ENCODE measurements around the gene OR5B21. TPM values are rescaled to one million over a fixed set of nuclear protein-coding genes. Genes with fewer than 3 reads are reported as not detected.
A peak's percentile ranks its signal among the peaks of the same experiment; 100 is the strongest.

Gene OR5B21
- total RNA-seq, 2 donors from 2014 or later, result 0.66 to 0.74 TPM

GRCh38 chr11:58503361-58503856, 4.5 kb downstream of the OR5B21 start:
- no peak for ATAC-seq
- no peak for DNase-seq (ENCODE audit: low spot score in 2 of 2)
- H3K36me3 Mint-ChIP-seq, result peaks cover 10 to 12% of the 10 kb centered on the region in 2 donors

GRCh38 chr11:58502004-58502403, 5.9 kb downstream of the OR5B21 start:
- ATAC-seq (no peak), DNase-seq (ENCODE audit: low spot score in 2 of 2) (no peak)
- Mint-ChIP-seq H3K36me3 (peaks cover under 1 to 2% of the 10 kb centered on the region in 2 donors), H3K27ac (no peak overlapping the region), H3K9me3 (no peaks in the 10 kb centered on the region)

More at GRCh38 chr11:58503361-58503856, 4.5 kb downstream of the OR5B21 start:
- Mint-ChIP-seq H3K9me3 (peaks cover 0 to 5% of the 10 kb centered on the region in 2 donors), H3K27ac (no peak overlapping the region)

- ATAC-seq (peak in 1 of 2 donors; percentile 40), DNase-seq (ENCODE audit: low spot score in 2 of 2) (no peak)
- no peak overlapping the region for H3K27ac Mint-ChIP-seq
- no peaks in the 10 kb centered on the region for H3K9me3 Mint-ChIP-seq
- H3K36me3 Mint-ChIP-seq, result no peaks in the 10 kb centered on the region
Observed at GRCh38 chr11:58498464-58498863, 9.4 kb downstream of the OR5B21 start.

GRCh38 chr11:58497951-58498350, 10.0 kb downstream of the OR5B21 start:
- ATAC-seq, result no peak
- DNase-seq (ENCODE audit: low spot score in 2 of 2), result no peak
- no peak overlapping the region for H3K27ac Mint-ChIP-seq
- H3K9me3 Mint-ChIP-seq, result no peaks in the 10 kb centered on the region
- H3K36me3 Mint-ChIP-seq, result no peaks in the 10 kb centered on the region

- ATAC-seq (no peak), DNase-seq (ENCODE audit: low spot score in 2 of 2) (no peak)
- Mint-ChIP-seq H3K36me3 (no peaks in the 10 kb centered on the region), H3K9me3 (no peaks in the 10 kb centered on the region), H3K27ac (no peak overlapping the region)
Observed at GRCh38 chr11:58495906-58496305, 12.0 kb downstream of the OR5B21 start.

GRCh38 chr11:58494101-58494500, 13.8 kb downstream of the OR5B21 start:
- no peak for DNase-seq (ENCODE audit: low spot score in 2 of 2)

GRCh38 chr11:58493676-58494075, 14.2 kb downstream of the OR5B21 start:
- no peak for DNase-seq (ENCODE audit: low spot score in 2 of 2)
- ATAC-seq, result no peak
- Mint-ChIP-seq H3K36me3 (no peaks in the 10 kb centered on the region), H3K9me3 (no peaks in the 10 kb centered on the region), H3K27ac (no peak overlapping the region)

More at GRCh38 chr11:58494101-58494500, 13.8 kb downstream of the OR5B21 start:
- no peaks in the 10 kb centered on the region for H3K36me3 Mint-ChIP-seq
- H3K27ac Mint-ChIP-seq, result no peak overlapping the region
- no peak for ATAC-seq
- no peaks in the 10 kb centered on the region for H3K9me3 Mint-ChIP-seq

- DNase-seq (ENCODE audit: low spot score in 2 of 2) (no peak), ATAC-seq (no peak)
- H3K36me3 Mint-ChIP-seq, result no peaks in the 10 kb centered on the region
- peaks cover 0 to 4% of the 10 kb centered on the region in 2 donors for H3K9me3 Mint-ChIP-seq
- H3K27ac Mint-ChIP-seq, result no peak overlapping the region
Observed at GRCh38 chr11:58490827-58491226, 17.1 kb downstream of the OR5B21 start.

- DNase-seq (ENCODE audit: low spot score in 2 of 2) (no peak), ATAC-seq (no peak)
- H3K36me3 Mint-ChIP-seq, result no peaks in the 10 kb centered on the region
- peaks cover 0 to 4% of the 10 kb centered on the region in 2 donors for H3K9me3 Mint-ChIP-seq
- no peak overlapping the region for H3K27ac Mint-ChIP-seq
Observed at GRCh38 chr11:58487170-58487569, 20.7 kb downstream of the OR5B21 start.

GRCh38 chr11:58485961-58486360, 21.9 kb downstream of the OR5B21 start:
- no peak for ATAC-seq

GRCh38 chr11:58471892-58472291, 36.0 kb downstream of the OR5B21 start:
- no peak for ATAC-seq
- Mint-ChIP-seq H3K9me3 (peaks cover 16 to 22% of the 10 kb centered on the region in 2 donors), H3K36me3 (peaks cover 11 to 29% of the 10 kb centered on the region in 2 donors), H3K27ac (no peak overlapping the region)
- DNase-seq (ENCODE audit: low spot score in 2 of 2), result no peak

More at GRCh38 chr11:58485961-58486360, 21.9 kb downstream of the OR5B21 start:
- Mint-ChIP-seq H3K36me3 (no peaks in the 10 kb centered on the region), H3K9me3 (peaks cover 0 to 4% of the 10 kb centered on the region in 2 donors), H3K27ac (no peak overlapping the region)
- DNase-seq (ENCODE audit: low spot score in 2 of 2), result no peak

- Mint-ChIP-seq H3K27ac (no peak overlapping the region), H3K9me3 (peaks cover 5 to 11% of the 10 kb centered on the region in 2 donors), H3K36me3 (peaks cover 0 to 15% of the 10 kb centered on the region in 2 donors)
- ATAC-seq (no peak), DNase-seq (ENCODE audit: low spot score in 2 of 2) (no peak)
Observed at GRCh38 chr11:58466293-58466692, 41.6 kb downstream of the OR5B21 start.

- ATAC-seq, result no peak
- DNase-seq (ENCODE audit: low spot score in 2 of 2), result no peak
- Mint-ChIP-seq H3K36me3 (peaks cover 0 to 12% of the 10 kb centered on the region in 2 donors), H3K27ac (no peak overlapping the region), H3K9me3 (peaks cover 5 to 8% of the 10 kb centered on the region in 2 donors)
Observed at GRCh38 chr11:58465690-58466089, 42.2 kb downstream of the OR5B21 start.

Other genes with a start within 250 kb of the OR5B21 start
- not detected for gene OR10W1, start 239.8 kb downstream of the OR5B21 start, total RNA-seq
- gene OR5B17, start 149.0 kb downstream of the OR5B21 start, total RNA-seq, result not detected
- gene OR5B3, start 101.2 kb downstream of the OR5B21 start, total RNA-seq, result not detected
- under 1 TPM in 1 of 2 donors, not detected in 1; 0.20 TPM for gene OR5B2, start 80.0 kb downstream of the OR5B21 start, total RNA-seq
- under 1 TPM in 1 of 2 donors, not detected in 1; 0.43 TPM for gene OR5B12, start 65.9 kb downstream of the OR5B21 start, total RNA-seq
- gene LPXN, start 67.8 kb upstream of the OR5B21 start, total RNA-seq, result 100 to 1,000 TPM; 177 to 422 TPM
- 10 to 100 TPM; 37.7 to 79.7 TPM for gene ZFP91, start 71.0 kb upstream of the OR5B21 start, total RNA-seq
- 1 to 10 TPM; 4.2 to 5.9 TPM for gene CNTF, start 114.6 kb upstream of the OR5B21 start, total RNA-seq
- gene GLYAT, start 223.8 kb upstream of the OR5B21 start, total RNA-seq, result not detected

Measured in activated naive CD4-positive, alpha-beta T cell treated with anti-CD3 and anti-CD28 coated beads, Interleukin-2, amount 50 U/mL, for 72 hours (primary cell).